Uterus (tissue), 4 donors: Measurements from ENCODE around the gene RAB3B. TPM values are rescaled to one million over a fixed set of nuclear protein-coding genes. Genes with fewer than 3 reads are reported as not detected.

Source experiments
- DNase-seq, 2 donors: peaks; one replicate each; pipeline ENCODE4 v3.0.0-alpha.2; 2019 to 2020
- H3K27ac ChIP-seq, 2 donors: fragments of 200-600 bp; sonication (generic); 1 replicate in 1 of 2; 2 replicates in 1 of 2; pipeline ENCODE4 v1.5.1; 2016 to 2018
- H3K27me3 ChIP-seq, 2 donors: fragments of 200-600 bp; sonication (generic); one replicate each; pipeline ENCODE4 v1.5.1; 2018 to 2019; ENCODE audit warnings: control low read depth in 1 of 2
- H3K36me3 ChIP-seq, 2 donors: fragments of 200-600 bp; sonication (generic); one replicate each; pipeline ENCODE4 v1.5.1; 2019; ENCODE audit warnings: control low read depth in 1 of 2
- H3K4me1 ChIP-seq, 2 donors: fragments of 200-600 bp; sonication (generic); one replicate each; pipeline ENCODE4 v1.5.1; 2018 to 2019; ENCODE audit warnings: control low read depth in 1 of 2
- H3K4me3 ChIP-seq, 2 donors: fragments of 200-600 bp; sonication (generic); 1 replicate in 1 of 2; 2 replicates in 1 of 2; pipeline ENCODE4 v1.5.1; 2018 to 2019; ENCODE audit warnings: mild to moderate bottlenecking in 1 of 2
- H3K9me3 ChIP-seq, 2 donors: fragments of 200-600 bp; sonication (generic); one replicate each; pipeline ENCODE4 v1.5.1; 2019; ENCODE audit warnings: control low read depth in 1 of 2
- POLR2A ChIP-seq, 2 donors: fragments of 450-650 bp; IDR thresholded peaks; one replicate each; pipeline ENCODE4 v1.6.1; 2016; ENCODE audit warnings: antibody characterized with exemption in 2 of 2, mild to moderate bottlenecking in 1 of 2, moderate library complexity in 1 of 2
- intact Hi-C: fragments of 100-400 bp; cut with DNase I; formaldehyde crosslinking; loops from one replicate; pipeline ENCODE4 v1.15.1; 2023; ENCODE audit warnings: low total_unique reads
- total RNA-seq, 4 donors: library from RNA; depleted of rRNA in 3 of 4; stranded (reverse); fragments of >200 nt in 3 of 4; gene quantifications; one replicate each; pipeline versions ENCODE4 v1.1.0 to v1.2.4, GENCODE V29; 2014 to 2023
- TF ChIP-seq, protein P1 (sequence below), 4 experiments: fragments of 200-600 bp in 2 of 4; fragments of 450-650 bp in 2 of 4; sonication (generic) in 2 of 4; IDR thresholded peaks; one replicate each; pipeline ENCODE4 v1.5.1; 2016 to 2019; ENCODE audit warnings: antibody characterized with exemption in 4 of 4, mild to moderate bottlenecking in 2 of 4, moderate library complexity in 1 of 4
- donor health status: DM: yes; HTN: yes; CAD: no.

The RAB3B gene
- total RNA-seq, 4 donors from 2014 or later = 0.06 to 0.69 TPM; not detected in 2

DNA sequence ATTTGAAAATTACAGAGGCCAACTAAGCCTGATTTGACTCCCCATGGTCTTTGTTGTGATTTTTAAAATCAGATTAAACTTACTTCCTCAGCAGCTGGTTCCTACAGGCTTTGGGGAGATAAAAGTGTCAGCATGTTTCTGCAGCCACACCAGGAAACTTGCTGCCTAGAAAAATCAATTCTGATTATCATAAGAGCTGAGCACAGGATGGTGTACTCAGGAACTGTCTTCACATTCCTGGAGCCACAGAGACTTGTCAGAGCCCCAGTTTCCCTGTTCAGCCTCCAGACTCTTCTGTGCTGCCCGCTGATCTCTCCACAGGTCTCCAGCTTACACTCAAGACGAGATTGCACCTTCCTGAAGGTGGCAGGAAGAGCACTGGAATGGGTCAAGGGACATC lies 23.9 kb downstream of the RAB3B start:
- Histone ChIP-seq H3K27ac (no peak overlapping the region), H3K4me3 (no peak overlapping the region), H3K27me3 (no peaks in the 10 kb centered on the region), H3K9me3 (no peaks in the 10 kb centered on the region), H3K36me3 (no peaks in the 10 kb centered on the region), H3K4me1 (no peaks in the 10 kb centered on the region)
- intact Hi-C loops = no loop called here
- no peak for DNase-seq
- TF ChIP-seq POLR2A (IDR thresholded peaks at IDR 0.05) = no peak
- TF ChIP-seq, protein P1, sequence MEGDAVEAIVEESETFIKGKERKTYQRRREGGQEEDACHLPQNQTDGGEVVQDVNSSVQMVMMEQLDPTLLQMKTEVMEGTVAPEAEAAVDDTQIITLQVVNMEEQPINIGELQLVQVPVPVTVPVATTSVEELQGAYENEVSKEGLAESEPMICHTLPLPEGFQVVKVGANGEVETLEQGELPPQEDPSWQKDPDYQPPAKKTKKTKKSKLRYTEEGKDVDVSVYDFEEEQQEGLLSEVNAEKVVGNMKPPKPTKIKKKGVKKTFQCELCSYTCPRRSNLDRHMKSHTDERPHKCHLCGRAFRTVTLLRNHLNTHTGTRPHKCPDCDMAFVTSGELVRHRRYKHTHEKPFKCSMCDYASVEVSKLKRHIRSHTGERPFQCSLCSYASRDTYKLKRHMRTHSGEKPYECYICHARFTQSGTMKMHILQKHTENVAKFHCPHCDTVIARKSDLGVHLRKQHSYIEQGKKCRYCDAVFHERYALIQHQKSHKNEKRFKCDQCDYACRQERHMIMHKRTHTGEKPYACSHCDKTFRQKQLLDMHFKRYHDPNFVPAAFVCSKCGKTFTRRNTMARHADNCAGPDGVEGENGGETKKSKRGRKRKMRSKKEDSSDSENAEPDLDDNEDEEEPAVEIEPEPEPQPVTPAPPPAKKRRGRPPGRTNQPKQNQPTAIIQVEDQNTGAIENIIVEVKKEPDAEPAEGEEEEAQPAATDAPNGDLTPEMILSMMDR (IDR thresholded peaks at IDR 0.05) = no peak

DNA sequence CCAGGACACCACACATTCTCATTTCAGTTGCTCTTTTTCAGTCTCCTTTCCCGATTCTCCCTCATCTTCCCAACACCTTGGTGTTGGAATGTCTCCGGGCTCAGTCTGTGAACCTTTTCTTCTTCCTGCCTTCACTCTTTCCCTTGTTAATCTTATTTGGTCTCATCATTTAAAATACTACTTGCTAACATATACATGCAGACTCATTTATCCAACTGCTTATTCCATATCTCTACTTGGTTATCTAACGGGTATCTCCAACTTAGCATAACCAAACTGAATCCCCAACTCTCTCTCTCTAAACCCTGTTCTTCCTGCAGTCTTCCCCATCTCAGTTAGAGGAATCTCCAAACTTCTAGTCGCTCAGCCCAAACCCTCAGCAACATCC lies 26.2 kb downstream of the RAB3B start:
- intact Hi-C loops = no loop called here
- Histone ChIP-seq H3K9me3 (no peaks in the 10 kb centered on the region), H3K27ac (no peak overlapping the region), H3K4me3 (no peak overlapping the region), H3K4me1 (no peaks in the 10 kb centered on the region), H3K27me3 (no peaks in the 10 kb centered on the region), H3K36me3 (no peaks in the 10 kb centered on the region)
- DNase-seq = no peak
- TF ChIP-seq, protein P1 (IDR thresholded peaks at IDR 0.05) = no peak
- no peak for TF ChIP-seq POLR2A (IDR thresholded peaks at IDR 0.05)

DNA sequence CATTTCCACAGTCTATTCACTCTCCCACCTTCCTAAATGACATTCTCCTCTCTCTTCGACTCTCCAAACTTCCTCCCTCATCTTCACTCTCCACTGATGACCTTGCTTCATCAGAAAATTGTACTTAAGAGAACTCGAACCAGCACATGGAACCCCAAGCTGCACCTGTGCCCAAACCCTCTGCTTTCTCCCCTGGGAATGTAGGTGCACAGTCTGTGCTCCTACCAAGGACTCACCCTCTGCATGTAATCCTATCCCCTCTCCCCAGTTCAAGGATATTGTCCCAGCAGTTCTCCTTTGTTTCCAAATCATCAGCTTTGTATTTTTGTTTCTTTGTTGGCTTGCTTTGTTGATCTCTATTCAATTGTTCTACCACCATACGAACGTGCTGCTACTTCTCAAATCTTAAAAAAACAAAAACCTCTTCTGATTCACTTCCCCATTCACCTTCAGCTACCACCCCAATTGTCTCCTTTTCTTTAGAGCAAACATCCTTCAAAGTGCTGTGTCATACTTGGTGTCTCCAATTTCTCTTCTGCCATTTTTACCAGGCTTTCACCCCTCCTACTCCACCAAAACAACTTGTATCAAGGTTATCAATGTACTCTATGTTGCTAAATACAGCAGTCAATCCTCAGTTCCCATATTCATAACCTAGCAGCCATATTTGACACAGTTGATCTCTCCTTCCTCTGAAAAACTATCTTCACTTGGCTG lies 26.8 kb downstream of the RAB3B start:
- H3K27me3 ChIP-seq = no peaks in the 10 kb centered on the region
- H3K36me3 ChIP-seq = no peaks in the 10 kb centered on the region
- H3K4me1 ChIP-seq = no peaks in the 10 kb centered on the region
- no peak for DNase-seq
- H3K9me3 ChIP-seq = no peaks in the 10 kb centered on the region
- intact Hi-C loops = no loop called here
- TF ChIP-seq, protein P1 (IDR thresholded peaks at IDR 0.05) = no peak
- TF ChIP-seq POLR2A (IDR thresholded peaks at IDR 0.05) = no peak
- no peak overlapping the region for H3K4me3 ChIP-seq
- no peak overlapping the region for H3K27ac ChIP-seq

DNA sequence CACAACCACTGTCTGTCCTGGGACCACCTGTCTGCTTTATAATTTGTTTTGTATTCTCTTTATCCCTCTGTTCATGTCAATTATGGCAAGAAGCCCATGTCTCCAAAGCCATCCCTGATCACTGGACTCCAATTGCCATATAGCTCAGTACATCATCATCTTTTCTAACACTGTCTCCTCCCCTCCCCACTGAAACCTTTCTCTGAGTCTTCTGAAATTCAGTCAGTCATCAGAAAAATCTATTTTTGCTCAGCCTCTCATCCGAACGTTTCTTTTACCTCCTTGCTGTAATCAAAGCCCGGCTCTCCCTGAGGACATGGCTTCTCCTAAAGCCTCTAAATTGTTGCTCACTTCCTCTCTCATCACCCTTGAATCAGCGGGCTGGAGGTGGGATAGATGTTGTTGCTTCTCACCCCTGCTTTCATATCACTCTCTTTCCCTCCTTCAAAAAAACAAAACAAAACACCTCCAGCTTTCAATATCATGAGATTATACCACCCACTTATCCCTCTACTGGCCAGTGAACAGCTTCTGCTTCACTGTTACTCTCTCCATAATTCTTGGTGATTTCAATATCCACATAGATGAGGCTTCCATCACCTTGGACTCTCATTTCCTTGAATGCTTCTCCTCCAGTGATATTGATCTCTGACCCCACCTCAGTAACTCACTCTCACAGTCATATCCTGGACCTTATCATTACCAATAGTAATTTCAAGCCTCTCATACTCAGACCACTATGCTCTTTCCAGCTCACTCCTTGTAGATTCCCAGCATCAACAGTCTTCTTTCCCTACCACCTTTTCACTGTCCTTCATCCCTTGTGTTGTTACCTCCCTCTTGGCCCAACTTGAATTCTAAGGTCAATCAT lies 27.8 kb downstream of the RAB3B start:
- intact Hi-C loops = no loop called here
- TF ChIP-seq, protein P1 (IDR thresholded peaks at IDR 0.05) = no peak
- no peak for TF ChIP-seq POLR2A (IDR thresholded peaks at IDR 0.05)
- Histone ChIP-seq H3K9me3 (no peaks in the 10 kb centered on the region), H3K27me3 (no peaks in the 10 kb centered on the region), H3K4me1 (no peaks in the 10 kb centered on the region), H3K4me3 (no peak overlapping the region), H3K36me3 (no peaks in the 10 kb centered on the region), H3K27ac (no peak overlapping the region)
- no peak for DNase-seq

DNA sequence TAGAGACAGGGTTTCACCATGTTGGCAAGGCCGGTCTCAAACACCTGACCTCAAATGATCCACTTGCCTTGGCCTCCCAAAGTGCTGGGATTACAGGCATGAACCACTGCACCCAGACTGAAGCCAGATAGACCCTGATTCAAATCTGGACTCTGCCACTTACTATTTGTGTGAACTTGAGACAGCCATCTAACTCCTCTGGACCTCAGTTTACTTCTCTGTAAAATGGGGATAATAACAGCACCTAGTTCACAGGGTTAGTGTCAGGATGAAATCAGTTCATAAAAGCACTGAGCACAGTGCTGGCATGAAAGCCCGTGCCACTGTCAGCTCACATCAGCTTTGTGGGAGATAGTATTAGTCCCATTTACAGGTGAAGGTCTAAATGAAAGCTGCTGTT lies 28.5 kb downstream of the RAB3B start:
- intact Hi-C loops = no loop called here

More for the DNA sequence above, 28.5 kb downstream of the RAB3B start:
- DNase-seq = no peak
- Histone ChIP-seq H3K36me3 (no peaks in the 10 kb centered on the region), H3K4me3 (no peak overlapping the region), H3K27ac (no peak overlapping the region), H3K27me3 (no peaks in the 10 kb centered on the region), H3K9me3 (no peaks in the 10 kb centered on the region), H3K4me1 (no peaks in the 10 kb centered on the region)
- no peak for TF ChIP-seq POLR2A (IDR thresholded peaks at IDR 0.05)
- TF ChIP-seq, protein P1 (IDR thresholded peaks at IDR 0.05) = no peak
